KMS-11 (cell line): ENCODE data around the gene MAPKBP1.

Source experiments
- H2AFZ ChIP-seq: fragments of 200-600 bp; sonication (generic); 2 replicates; pipeline ENCODE4 v1.6.1; 2016; ENCODE audit warnings: antibody characterized with exemption, mixed run types, low read depth
- H3K27ac ChIP-seq: fragments of 200-600 bp; sonication (generic); 2 replicates; pipeline ENCODE4 v1.6.1; 2016; ENCODE audit warnings: mild to moderate bottlenecking, mixed run types
- H3K27me3 ChIP-seq: fragments of 200-600 bp; sonication (generic); 2 replicates; pipeline ENCODE4 v1.6.1; 2017; ENCODE audit warnings: mild to moderate bottlenecking, low read depth, mixed run types, moderate library complexity; ENCODE audit not compliant: insufficient read depth
- H3K36me3 ChIP-seq: fragments of 200-600 bp; sonication (generic); 2 replicates; pipeline ENCODE4 v1.6.1; 2017; ENCODE audit warnings: mild to moderate bottlenecking, mixed run types; ENCODE audit not compliant: insufficient read depth
- H3K4me1 ChIP-seq: fragments of 200-600 bp; sonication (generic); 2 replicates; pipeline ENCODE4 v1.6.1; 2016; ENCODE audit warnings: mild to moderate bottlenecking, low read depth, mixed run types; ENCODE audit not compliant: poor library complexity, severe bottlenecking
- H3K4me2 ChIP-seq: fragments of 200-600 bp; sonication (generic); 2 replicates; pipeline ENCODE4 v1.7.0; 2016; ENCODE audit warnings: mild to moderate bottlenecking, mixed run types
- H3K4me3 ChIP-seq: fragments of 200-600 bp; sonication (generic); IDR thresholded peaks from 2 replicates; pipeline ENCODE4 v1.6.1; 2017; ENCODE audit warnings: low read depth, low read length, mixed read lengths; ENCODE audit not compliant: insufficient read depth
- H3K79me2 ChIP-seq: fragments of 200-600 bp; sonication (generic); 2 replicates; pipeline ENCODE4 v1.6.1; 2016; ENCODE audit warnings: low read depth, mixed run types; ENCODE audit not compliant: insufficient read depth
- H3K9ac ChIP-seq: fragments of 200-600 bp; sonication (generic); 2 replicates; pipeline ENCODE4 v1.6.1; 2016; ENCODE audit warnings: mild to moderate bottlenecking, mixed run types
- H4K20me1 ChIP-seq: fragments of 200-600 bp; sonication (generic); 2 replicates; pipeline ENCODE4 v1.6.1; 2016; ENCODE audit warnings: mild to moderate bottlenecking, mixed run types; ENCODE audit not compliant: insufficient read depth
- TF ChIP-seq, protein P1 (sequence below): fragments of 200-600 bp; sonication (generic); conservative IDR thresholded peaks from 2 replicates; pipeline ENCODE4 v1.6.1; 2017; ENCODE audit warnings: low read depth, mild to moderate bottlenecking, antibody characterized with exemption, low read length, moderate library complexity, mixed read lengths

The MAPKBP1 gene

DNA sequence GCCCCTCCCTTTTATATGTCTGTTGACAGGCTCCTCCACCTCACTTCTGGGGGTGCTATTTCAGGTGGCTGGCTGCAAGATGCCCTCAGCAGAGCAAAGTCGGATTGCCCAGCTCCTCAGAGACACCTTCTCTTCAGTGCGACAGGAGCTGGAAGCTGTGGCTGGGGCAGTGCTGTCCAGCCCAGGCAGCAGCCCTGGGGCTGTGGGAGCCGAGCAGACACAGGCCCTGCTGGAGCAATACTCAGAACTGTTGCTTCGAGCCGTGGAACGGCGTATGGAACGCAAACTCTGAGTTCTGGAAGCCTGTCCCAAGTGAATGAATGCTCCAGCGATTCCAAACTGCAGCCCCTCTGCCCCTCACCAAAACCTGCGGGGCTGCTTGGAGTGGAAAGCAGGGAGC is 50.9 kb downstream of the MAPKBP1 start:
- H3K9ac ChIP-seq, result no peak overlapping the region
- peaks cover 6% of the 10 kb centered on the region for H3K4me1 ChIP-seq
- H3K79me2 ChIP-seq, result no peaks in the 10 kb centered on the region
- no peak overlapping the region for H2AFZ ChIP-seq
- H3K27me3 ChIP-seq, result no peaks in the 10 kb centered on the region
- TF ChIP-seq, protein P1, sequence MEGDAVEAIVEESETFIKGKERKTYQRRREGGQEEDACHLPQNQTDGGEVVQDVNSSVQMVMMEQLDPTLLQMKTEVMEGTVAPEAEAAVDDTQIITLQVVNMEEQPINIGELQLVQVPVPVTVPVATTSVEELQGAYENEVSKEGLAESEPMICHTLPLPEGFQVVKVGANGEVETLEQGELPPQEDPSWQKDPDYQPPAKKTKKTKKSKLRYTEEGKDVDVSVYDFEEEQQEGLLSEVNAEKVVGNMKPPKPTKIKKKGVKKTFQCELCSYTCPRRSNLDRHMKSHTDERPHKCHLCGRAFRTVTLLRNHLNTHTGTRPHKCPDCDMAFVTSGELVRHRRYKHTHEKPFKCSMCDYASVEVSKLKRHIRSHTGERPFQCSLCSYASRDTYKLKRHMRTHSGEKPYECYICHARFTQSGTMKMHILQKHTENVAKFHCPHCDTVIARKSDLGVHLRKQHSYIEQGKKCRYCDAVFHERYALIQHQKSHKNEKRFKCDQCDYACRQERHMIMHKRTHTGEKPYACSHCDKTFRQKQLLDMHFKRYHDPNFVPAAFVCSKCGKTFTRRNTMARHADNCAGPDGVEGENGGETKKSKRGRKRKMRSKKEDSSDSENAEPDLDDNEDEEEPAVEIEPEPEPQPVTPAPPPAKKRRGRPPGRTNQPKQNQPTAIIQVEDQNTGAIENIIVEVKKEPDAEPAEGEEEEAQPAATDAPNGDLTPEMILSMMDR, result no peak
- no peak overlapping the region for H3K4me3 ChIP-seq
- no peak overlapping the region for H3K4me2 ChIP-seq
- H3K36me3 ChIP-seq, result no peaks in the 10 kb centered on the region
- no peak overlapping the region for H3K27ac ChIP-seq
- no peaks in the 10 kb centered on the region for H4K20me1 ChIP-seq

DNA sequence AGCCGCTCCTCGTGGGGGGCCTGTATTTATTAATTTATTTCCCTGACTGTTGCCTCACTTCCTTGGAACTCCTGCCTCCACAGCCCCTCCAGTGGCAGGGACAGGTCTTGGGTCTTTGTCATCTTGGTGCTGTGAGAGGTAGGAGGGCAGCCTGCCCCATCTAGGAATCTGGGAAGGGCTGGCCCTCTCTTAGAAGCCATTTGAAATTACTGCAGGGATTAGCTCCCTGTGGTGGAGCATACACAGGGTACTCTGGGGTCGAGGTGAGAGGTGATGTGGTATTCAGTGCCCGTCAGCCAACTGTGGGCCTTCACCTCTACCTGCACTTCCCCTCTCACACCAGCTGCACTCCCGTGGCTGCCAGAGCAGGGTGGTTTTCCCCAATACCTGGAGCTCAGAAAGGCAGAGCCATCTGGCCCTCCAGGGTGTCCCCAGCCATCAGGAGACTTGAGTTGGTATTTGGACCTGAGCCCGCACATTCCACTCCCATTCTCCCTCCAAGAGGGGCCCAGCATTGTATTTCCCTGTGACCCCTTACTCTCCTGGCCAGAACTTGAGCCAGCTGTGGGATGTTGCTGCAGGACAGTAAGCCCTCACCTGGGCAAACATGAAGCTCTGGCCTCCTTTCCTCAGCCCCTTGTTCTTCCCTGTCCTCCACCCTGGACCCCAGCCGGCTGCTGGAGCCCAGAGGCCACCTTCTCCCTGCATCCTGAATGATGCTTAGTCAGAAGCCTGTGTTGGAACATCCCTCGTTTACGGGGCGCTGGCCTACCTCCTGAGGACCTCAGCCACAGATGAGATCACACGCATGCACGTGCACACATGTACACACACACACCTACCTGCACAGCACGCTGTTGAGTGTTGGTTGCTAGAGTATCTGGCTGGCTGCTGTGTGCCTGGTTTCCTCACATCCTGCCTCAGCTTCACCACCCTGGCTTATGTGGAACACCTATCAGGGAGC is 51.6 kb downstream of the MAPKBP1 start:
- no peak overlapping the region for H3K27ac ChIP-seq
- H3K4me2 ChIP-seq, result no peak overlapping the region
- H4K20me1 ChIP-seq, result no peaks in the 10 kb centered on the region
- H3K4me3 ChIP-seq, result no peak overlapping the region
- H3K9ac ChIP-seq, result no peak overlapping the region
- H3K36me3 ChIP-seq, result no peaks in the 10 kb centered on the region
- peaks cover 6% of the 10 kb centered on the region for H3K4me1 ChIP-seq
- H3K27me3 ChIP-seq, result no peaks in the 10 kb centered on the region
- TF ChIP-seq, protein P1, result no peak
- no peak overlapping the region for H2AFZ ChIP-seq
- no peaks in the 10 kb centered on the region for H3K79me2 ChIP-seq

DNA sequence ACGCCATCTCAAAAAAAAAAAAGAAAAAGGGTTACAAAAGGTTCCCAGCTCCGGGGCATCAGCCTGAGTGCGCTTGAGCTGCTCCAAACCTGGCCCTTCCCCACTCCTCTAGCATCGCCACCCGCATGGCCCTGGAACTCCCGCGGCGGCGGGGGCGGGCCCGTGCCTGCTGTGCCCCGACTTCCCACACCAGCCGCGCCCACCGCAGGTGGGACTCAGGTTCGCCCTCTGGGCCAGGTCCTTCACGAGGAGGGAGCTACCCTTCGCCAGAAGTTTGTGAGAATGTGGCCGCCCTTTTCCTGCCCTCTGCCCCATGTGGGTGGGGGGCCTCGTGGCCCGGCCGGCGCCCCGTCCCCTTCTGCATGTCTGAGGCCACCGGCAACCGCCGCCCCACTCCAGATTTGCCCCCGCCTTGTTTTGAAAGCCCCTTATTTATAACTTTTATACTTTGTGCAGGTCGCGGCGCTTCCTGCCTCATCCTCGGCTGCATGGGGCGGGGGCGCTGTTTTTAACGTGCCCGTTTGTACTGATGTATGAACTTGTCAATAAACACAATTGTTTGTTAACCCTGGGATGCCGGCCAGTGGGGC is 53.1 kb downstream of the MAPKBP1 start:
- H3K36me3 ChIP-seq, result no peaks in the 10 kb centered on the region
- no peak overlapping the region for H3K27ac ChIP-seq
- no peaks in the 10 kb centered on the region for H3K27me3 ChIP-seq
- no peak overlapping the region for H3K9ac ChIP-seq
- H4K20me1 ChIP-seq, result no peaks in the 10 kb centered on the region
- no peaks in the 10 kb centered on the region for H3K79me2 ChIP-seq
- no peak overlapping the region for H3K4me3 ChIP-seq
- H3K4me2 ChIP-seq, result peak overlapping the region; percentile 84
- H3K4me1 ChIP-seq, result peaks cover 10% of the 10 kb centered on the region
- TF ChIP-seq, protein P1, result no peak
- H2AFZ ChIP-seq, result peak overlapping the region; percentile 60

DNA sequence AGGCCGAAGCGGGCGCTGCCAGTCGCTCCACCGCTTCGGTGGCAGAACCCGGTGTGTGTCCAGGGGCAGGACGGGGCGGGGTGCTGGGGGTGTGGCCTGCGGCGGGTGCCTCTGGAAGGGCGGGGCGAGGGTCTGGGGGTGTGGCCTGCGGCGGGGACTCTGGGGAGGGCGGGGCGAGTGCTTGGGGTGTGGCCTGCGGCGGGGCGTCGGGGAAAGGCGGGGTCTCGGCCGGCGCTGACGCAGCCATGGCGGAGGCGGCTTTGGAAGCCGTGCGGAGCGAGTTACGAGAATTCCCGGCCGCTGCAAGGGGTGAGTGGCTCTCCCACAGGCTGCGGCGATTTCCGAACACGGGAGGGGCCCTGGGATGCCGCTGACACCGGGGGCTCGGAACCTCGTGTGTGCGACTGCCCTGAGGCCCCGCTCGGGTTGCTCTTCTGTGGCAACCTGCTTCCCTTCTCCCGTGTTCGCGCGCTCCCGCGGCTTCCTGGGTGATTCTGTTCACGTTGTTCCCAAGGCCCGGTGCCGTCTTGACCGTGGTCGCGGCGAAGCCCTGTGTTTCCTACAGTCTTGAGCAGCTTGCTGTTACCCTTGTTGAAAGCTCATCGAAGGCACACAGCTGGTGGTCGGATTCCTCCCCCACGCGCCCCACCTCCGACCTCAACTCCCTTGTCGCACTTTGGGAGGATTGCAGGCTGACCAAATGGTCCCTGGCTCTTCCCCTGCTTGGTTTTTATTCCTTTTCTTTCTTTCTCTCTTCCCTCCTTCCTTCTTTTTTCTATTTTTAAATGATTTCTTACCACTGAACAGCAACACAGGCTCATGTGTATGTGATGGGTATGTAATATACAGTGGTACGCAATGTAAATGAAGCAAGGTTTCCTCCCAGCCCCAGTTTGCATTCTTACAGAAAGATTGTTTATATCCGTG is 53.9 kb downstream of the MAPKBP1 start, which contains the start of gene JMJD7:
Gene JMJD7, plus strand, starts transcription at position 213 of the 927 bp plus-strand sequence. Its CDS starts 33 bp downstream, at position 246.
- peak within 1 kb of the TSS; percentile 32; the same call in 1 of the 2 replicates for H3K9ac ChIP-seq
- TF ChIP-seq, protein P1, result no peak
- no peak within 1 kb of the TSS for H3K4me3 ChIP-seq
- no peak within 1 kb of the TSS for H3K27ac ChIP-seq
- no peaks in the 10 kb centered on the region for H4K20me1 ChIP-seq
- peak within 1 kb of the TSS; percentile 84 for H3K4me2 ChIP-seq
- no peaks in the 10 kb centered on the region for H3K27me3 ChIP-seq
- H2AFZ ChIP-seq, result peak within 1 kb of the TSS; percentile 66
- no peaks in the 10 kb centered on the region for H3K79me2 ChIP-seq
- H3K36me3 ChIP-seq, result no peaks in the 10 kb centered on the region
- peaks cover 10% of the 10 kb centered on the region for H3K4me1 ChIP-seq
